ENCODE data around the gene HOXD9. TPM values are rescaled to one million over a fixed set of nuclear protein-coding genes. Genes with fewer than 3 reads are reported as not detected.

The HOXD9 gene
- polyA plus RNA-seq, 1 of the 3 experiments (the other 2 are of a cell fraction): 4.8 TPM

DNA sequence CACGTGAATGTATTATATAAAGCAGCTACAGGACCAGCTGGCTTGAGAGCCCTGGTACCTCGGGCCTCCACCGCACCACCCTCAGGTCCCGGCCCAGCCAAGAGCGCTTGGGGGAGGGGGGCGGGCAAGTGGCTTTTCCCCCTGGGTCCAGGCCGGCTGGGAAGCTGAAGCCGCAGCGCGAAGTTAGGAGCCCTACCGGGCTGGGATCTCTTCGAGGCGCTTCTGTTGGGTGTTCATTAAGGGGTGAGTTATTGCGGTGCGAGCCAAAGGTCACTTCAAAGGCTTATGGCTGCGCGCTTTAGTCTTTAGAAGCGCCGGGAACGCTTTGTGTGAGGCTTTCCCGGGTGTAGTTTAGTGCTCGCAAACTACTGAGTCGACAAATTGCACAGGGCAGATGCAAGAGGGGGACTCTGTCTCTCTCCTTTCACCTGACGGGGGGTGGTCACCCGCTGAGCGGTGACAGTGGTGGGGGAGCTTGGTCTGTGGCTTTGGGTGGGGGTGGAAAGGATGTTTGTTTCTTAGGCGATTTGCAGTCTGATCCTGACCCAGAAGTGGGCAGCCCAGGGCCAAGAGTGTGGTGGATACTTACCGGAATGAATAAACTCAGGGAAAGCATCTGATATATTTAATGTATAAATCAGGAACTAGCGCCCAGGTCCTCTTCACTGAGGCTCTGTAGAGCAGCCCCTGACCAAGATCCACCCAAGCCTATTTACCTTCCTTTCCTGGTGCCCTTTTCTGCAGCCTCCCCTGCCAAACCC lies 40.6 kb downstream of the HOXD9 start:
- H2AFZ ChIP-seq (ENCODE audit: low read depth): no peak overlapping the region
- no peaks in the 10 kb centered on the region for H3F3A ChIP-seq (replicated peaks; ENCODE audit: insufficient read depth)
- 84% methylated on average over 23 of the region's 29 CpGs for WGBS (ENCODE audit: low lambda C conversion rate)
- H3K4me2 ChIP-seq: no peak overlapping the region
- POLR2A ChIA-PET: interaction anchor here (1.6 kb wide), 1 partner anchor 391 kb away, joined by 3 read pairs; no protein-coding TSS in a partner anchor
- no peak overlapping the region for H3K27ac ChIP-seq (ENCODE audit: low read depth in 2 of 2, low read length in 1 of 2)
- peaks cover 0 to 3% of the 10 kb centered on the region in 2 experiments; a peak in 2 of 4 replicates for H3K4me1 ChIP-seq (ENCODE audit: control insufficient read depth in 1 of 2, insufficient read depth in 2 of 2, low read depth in 1 of 2, low read length in 1 of 2)
- H3K27me3 ChIP-seq (ENCODE audit: insufficient read depth): no peaks in the 10 kb centered on the region
- H3K79me2 ChIP-seq (ENCODE audit: insufficient read depth): no peaks in the 10 kb centered on the region
- no peak for DNase-seq
- H3K36me3 ChIP-seq (replicated peaks in 1 of 2; ENCODE audit: control insufficient read depth in 1 of 2, insufficient read depth in 2 of 2, low read length in 1 of 2): peaks cover 0 to 3% of the 10 kb centered on the region in 2 experiments
- TF ChIP-seq FOXM1 (IDR thresholded peaks at IDR 0.05; ENCODE audit: low read depth) (no peak), TCF12 (IDR thresholded peaks at IDR 0.05) (no peak), SIN3A (IDR thresholded peaks at IDR 0.05; ENCODE audit: borderline replicate concordance, low read depth, low read length) (no peak), MEF2A (IDR thresholded peaks at IDR 0.05; ENCODE audit: borderline replicate concordance, low read depth) (no peak), TEAD4 (IDR thresholded peaks at IDR 0.05; ENCODE audit: borderline replicate concordance, insufficient read depth) (no peak)
- no peak overlapping the region for H3K9ac ChIP-seq
- no peak overlapping the region for H3K4me3 ChIP-seq (ENCODE audit: low read depth in 2 of 2, low read length in 1 of 2)
- no peaks in the 10 kb centered on the region for H3K9me3 ChIP-seq
- H4K20me1 ChIP-seq (ENCODE audit: insufficient read depth): no peaks in the 10 kb centered on the region
- H3K9me2 ChIP-seq: no peaks in the 10 kb centered on the region
- CTCF ChIA-PET: interaction anchor here (0.7 to 1.2 kb wide), 3 partner anchors 22 to 489 kb away, joined by 3 to 6 read pairs (median 3); no protein-coding TSS in a partner anchor

DNA sequence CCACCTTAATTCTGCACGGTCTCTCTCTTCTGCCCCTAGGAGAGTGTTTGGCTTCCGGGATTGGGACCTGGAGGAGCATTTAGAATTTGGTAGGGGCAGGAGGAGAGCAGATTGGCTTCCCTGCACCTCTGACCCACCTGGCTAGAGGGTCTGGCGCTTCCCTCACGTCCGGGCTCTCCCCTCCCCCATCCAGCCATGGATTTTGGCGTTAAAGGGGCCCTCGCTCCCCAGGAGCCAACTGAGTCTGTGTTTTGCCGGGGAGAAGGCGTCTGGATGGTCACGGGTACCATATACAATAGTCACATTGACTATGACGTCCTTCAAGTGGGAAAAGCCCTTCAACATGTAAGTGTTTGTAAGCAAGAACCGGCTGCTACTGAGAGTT lies 41.1 kb downstream of the HOXD9 start:
- H3F3A ChIP-seq (replicated peaks; ENCODE audit: insufficient read depth): no peaks in the 10 kb centered on the region
- 85% methylated on average over 12 of the region's 12 CpGs for WGBS (ENCODE audit: low lambda C conversion rate)
- H4K20me1 ChIP-seq (ENCODE audit: insufficient read depth): no peaks in the 10 kb centered on the region
- H3K4me1 ChIP-seq (ENCODE audit: control insufficient read depth in 1 of 2, insufficient read depth in 2 of 2, low read depth in 1 of 2, low read length in 1 of 2): peaks cover 0 to 3% of the 10 kb centered on the region in 2 experiments; a peak in 1 of 4 replicates
- ChIA-PET POLR2A (no interaction called here), CTCF (interaction anchor here (1.7 kb wide), 1 partner anchor 390 kb away, joined by 4 read pairs; no protein-coding TSS in a partner anchor)
- no peaks in the 10 kb centered on the region for H3K79me2 ChIP-seq (ENCODE audit: insufficient read depth)
- no peak overlapping the region for H2AFZ ChIP-seq (ENCODE audit: low read depth)
- no peak overlapping the region for H3K4me3 ChIP-seq (ENCODE audit: low read depth in 2 of 2, low read length in 1 of 2)
- no peaks in the 10 kb centered on the region for H3K9me3 ChIP-seq
- no peaks in the 10 kb centered on the region for H3K27me3 ChIP-seq (ENCODE audit: insufficient read depth)
- H3K9me2 ChIP-seq: no peaks in the 10 kb centered on the region
- peaks cover 0 to 3% of the 10 kb centered on the region in 2 experiments for H3K36me3 ChIP-seq (replicated peaks in 1 of 2; ENCODE audit: control insufficient read depth in 1 of 2, insufficient read depth in 2 of 2, low read length in 1 of 2)
- H3K27ac ChIP-seq (ENCODE audit: low read depth in 2 of 2, low read length in 1 of 2): no peak overlapping the region
- no peak overlapping the region for H3K9ac ChIP-seq
- no peak overlapping the region for H3K4me2 ChIP-seq
- DNase-seq: no peak
- TF ChIP-seq SIN3A (IDR thresholded peaks at IDR 0.05; ENCODE audit: borderline replicate concordance, low read depth, low read length) (no peak), NFIC (IDR thresholded peaks at IDR 0.05; ENCODE audit: borderline replicate concordance) (no peak), MEF2A (IDR thresholded peaks at IDR 0.05; ENCODE audit: borderline replicate concordance, low read depth) (no peak), TCF12 (IDR thresholded peaks at IDR 0.05) (no peak), RFX5 (IDR thresholded peaks at IDR 0.05; ENCODE audit: low read length) (no peak), ELF1 (IDR thresholded peaks at IDR 0.05) (no peak), CHD2 (IDR thresholded peaks at IDR 0.05; ENCODE audit: low read length, partially characterized antibody) (no peak), EZH2phosphoT487 (IDR thresholded peaks at IDR 0.05; ENCODE audit: borderline replicate concordance, low read depth) (no peak), NRF1 (IDR thresholded peaks at IDR 0.05; ENCODE audit: low read depth, low read length) (no peak), TAF1 (IDR thresholded peaks at IDR 0.05; ENCODE audit: borderline replicate concordance, low read depth, low read length) (no peak), RXRA (IDR thresholded peaks at IDR 0.05; ENCODE audit: borderline replicate concordance, low read depth) (no peak), FOXM1 (IDR thresholded peaks at IDR 0.05; ENCODE audit: low read depth) (no peak)
- TF ChIP-seq, protein P1, sequence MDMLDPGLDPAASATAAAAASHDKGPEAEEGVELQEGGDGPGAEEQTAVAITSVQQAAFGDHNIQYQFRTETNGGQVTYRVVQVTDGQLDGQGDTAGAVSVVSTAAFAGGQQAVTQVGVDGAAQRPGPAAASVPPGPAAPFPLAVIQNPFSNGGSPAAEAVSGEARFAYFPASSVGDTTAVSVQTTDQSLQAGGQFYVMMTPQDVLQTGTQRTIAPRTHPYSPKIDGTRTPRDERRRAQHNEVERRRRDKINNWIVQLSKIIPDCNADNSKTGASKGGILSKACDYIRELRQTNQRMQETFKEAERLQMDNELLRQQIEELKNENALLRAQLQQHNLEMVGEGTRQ (IDR thresholded peaks at IDR 0.05; ENCODE audit: borderline replicate concordance, low read depth, low read length): no peak
- TF ChIP-seq, protein P2, sequence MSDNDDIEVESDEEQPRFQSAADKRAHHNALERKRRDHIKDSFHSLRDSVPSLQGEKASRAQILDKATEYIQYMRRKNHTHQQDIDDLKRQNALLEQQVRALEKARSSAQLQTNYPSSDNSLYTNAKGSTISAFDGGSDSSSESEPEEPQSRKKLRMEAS (IDR thresholded peaks at IDR 0.05; ENCODE audit: low read depth): no peak
- TF ChIP-seq, protein P3, sequence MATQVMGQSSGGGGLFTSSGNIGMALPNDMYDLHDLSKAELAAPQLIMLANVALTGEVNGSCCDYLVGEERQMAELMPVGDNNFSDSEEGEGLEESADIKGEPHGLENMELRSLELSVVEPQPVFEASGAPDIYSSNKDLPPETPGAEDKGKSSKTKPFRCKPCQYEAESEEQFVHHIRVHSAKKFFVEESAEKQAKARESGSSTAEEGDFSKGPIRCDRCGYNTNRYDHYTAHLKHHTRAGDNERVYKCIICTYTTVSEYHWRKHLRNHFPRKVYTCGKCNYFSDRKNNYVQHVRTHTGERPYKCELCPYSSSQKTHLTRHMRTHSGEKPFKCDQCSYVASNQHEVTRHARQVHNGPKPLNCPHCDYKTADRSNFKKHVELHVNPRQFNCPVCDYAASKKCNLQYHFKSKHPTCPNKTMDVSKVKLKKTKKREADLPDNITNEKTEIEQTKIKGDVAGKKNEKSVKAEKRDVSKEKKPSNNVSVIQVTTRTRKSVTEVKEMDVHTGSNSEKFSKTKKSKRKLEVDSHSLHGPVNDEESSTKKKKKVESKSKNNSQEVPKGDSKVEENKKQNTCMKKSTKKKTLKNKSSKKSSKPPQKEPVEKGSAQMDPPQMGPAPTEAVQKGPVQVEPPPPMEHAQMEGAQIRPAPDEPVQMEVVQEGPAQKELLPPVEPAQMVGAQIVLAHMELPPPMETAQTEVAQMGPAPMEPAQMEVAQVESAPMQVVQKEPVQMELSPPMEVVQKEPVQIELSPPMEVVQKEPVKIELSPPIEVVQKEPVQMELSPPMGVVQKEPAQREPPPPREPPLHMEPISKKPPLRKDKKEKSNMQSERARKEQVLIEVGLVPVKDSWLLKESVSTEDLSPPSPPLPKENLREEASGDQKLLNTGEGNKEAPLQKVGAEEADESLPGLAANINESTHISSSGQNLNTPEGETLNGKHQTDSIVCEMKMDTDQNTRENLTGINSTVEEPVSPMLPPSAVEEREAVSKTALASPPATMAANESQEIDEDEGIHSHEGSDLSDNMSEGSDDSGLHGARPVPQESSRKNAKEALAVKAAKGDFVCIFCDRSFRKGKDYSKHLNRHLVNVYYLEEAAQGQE (IDR thresholded peaks at IDR 0.05; ENCODE audit: low read depth, low read length): no peak
- TF ChIP-seq, protein P4, sequence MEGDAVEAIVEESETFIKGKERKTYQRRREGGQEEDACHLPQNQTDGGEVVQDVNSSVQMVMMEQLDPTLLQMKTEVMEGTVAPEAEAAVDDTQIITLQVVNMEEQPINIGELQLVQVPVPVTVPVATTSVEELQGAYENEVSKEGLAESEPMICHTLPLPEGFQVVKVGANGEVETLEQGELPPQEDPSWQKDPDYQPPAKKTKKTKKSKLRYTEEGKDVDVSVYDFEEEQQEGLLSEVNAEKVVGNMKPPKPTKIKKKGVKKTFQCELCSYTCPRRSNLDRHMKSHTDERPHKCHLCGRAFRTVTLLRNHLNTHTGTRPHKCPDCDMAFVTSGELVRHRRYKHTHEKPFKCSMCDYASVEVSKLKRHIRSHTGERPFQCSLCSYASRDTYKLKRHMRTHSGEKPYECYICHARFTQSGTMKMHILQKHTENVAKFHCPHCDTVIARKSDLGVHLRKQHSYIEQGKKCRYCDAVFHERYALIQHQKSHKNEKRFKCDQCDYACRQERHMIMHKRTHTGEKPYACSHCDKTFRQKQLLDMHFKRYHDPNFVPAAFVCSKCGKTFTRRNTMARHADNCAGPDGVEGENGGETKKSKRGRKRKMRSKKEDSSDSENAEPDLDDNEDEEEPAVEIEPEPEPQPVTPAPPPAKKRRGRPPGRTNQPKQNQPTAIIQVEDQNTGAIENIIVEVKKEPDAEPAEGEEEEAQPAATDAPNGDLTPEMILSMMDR (IDR thresholded peaks at IDR 0.05): no peak
- TF ChIP-seq, protein P5, sequence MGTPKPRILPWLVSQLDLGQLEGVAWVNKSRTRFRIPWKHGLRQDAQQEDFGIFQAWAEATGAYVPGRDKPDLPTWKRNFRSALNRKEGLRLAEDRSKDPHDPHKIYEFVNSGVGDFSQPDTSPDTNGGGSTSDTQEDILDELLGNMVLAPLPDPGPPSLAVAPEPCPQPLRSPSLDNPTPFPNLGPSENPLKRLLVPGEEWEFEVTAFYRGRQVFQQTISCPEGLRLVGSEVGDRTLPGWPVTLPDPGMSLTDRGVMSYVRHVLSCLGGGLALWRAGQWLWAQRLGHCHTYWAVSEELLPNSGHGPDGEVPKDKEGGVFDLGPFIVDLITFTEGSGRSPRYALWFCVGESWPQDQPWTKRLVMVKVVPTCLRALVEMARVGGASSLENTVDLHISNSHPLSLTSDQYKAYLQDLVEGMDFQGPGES (IDR thresholded peaks at IDR 0.05; ENCODE audit: low read depth, low read length): no peak
